Erythroblast (primary cell): ENCODE results near the gene KIFC3.
"Not testable (repeated sequence)": the region's sequence is repeated elsewhere in the genome, so short reads cannot be mapped to it uniquely, and the experiment has no call there.

Experiments used
- DNase-seq, 2 experiments: peaks; one replicate each; lab custom pipeline; 2025; lab: John Stamatoyannopoulos, UW
- GATA1 ChIP-seq: IDR thresholded peaks from 2 replicates; pipeline ENCODE4 v1.6.1; 2011; ENCODE audit warnings: low read depth, mild to moderate bottlenecking, control low read depth, low read length, moderate library complexity
- POLR2A ChIP-seq: IDR thresholded peaks from 2 replicates; pipeline ENCODE4 v1.6.1; 2011; ENCODE audit warnings: mild to moderate bottlenecking, low read length

Gene KIFC3, protein sequence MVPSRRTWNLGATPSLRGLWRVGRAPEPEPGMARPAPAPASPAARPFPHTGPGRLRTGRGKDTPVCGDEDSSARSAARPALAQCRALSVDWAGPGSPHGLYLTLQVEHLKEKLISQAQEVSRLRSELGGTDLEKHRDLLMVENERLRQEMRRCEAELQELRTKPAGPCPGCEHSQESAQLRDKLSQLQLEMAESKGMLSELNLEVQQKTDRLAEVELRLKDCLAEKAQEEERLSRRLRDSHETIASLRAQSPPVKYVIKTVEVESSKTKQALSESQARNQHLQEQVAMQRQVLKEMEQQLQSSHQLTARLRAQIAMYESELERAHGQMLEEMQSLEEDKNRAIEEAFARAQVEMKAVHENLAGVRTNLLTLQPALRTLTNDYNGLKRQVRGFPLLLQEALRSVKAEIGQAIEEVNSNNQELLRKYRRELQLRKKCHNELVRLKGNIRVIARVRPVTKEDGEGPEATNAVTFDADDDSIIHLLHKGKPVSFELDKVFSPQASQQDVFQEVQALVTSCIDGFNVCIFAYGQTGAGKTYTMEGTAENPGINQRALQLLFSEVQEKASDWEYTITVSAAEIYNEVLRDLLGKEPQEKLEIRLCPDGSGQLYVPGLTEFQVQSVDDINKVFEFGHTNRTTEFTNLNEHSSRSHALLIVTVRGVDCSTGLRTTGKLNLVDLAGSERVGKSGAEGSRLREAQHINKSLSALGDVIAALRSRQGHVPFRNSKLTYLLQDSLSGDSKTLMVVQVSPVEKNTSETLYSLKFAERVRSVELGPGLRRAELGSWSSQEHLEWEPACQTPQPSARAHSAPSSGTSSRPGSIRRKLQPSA

DNA sequence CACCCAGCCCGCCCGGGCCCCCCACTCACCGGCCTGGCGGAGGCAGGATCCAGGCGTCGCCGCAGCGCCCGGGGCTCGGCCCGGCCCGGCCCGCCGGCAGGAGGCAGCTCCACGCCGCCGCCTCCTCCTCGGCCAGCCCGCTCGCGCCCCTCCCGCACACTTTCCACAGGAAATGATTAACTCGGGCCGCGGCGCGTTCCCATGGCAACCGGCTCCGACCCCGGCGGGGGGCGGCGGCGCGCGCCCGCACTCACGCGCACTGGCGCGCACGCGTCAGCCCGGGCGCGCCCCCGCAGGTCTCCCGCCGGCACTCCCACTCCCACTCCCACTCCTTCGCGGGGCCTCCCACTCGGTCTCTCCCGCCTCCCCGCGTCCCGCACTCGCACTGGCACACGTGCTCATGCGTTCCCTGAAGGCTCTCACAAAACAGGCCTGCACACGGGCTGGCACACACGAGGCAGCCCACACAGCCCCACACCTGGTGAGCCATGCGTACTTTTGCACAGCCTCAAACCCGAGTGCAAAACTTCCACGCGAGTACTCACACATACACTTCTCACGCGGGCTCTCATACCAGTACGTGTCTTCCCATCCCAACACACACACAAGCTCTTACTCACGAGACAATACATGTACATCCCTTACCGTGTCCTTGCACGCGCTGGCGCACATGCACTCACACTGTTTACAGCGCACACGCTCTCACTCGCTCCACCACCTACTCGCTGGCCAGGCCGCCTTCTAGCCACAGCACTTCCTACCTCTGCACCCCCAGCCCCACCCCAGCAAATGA, at the start of gene KIFC3:
Gene KIFC3 (minus strand): TSS at position 151 of the 793 bp plus-strand sequence. CDS start 4,248 bp downstream, outside the sequence.
- TF ChIP-seq GATA1 = no peak
- no peak for TF ChIP-seq POLR2A
- DNase-seq = peak; percentile 22 to 26

- no peak for DNase-seq
- TF ChIP-seq GATA1 (no peak), POLR2A (no peak)
Measured at GRCh38 chr16:57848181-57848580, 45.9 kb upstream of the KIFC3 start.

DNA sequence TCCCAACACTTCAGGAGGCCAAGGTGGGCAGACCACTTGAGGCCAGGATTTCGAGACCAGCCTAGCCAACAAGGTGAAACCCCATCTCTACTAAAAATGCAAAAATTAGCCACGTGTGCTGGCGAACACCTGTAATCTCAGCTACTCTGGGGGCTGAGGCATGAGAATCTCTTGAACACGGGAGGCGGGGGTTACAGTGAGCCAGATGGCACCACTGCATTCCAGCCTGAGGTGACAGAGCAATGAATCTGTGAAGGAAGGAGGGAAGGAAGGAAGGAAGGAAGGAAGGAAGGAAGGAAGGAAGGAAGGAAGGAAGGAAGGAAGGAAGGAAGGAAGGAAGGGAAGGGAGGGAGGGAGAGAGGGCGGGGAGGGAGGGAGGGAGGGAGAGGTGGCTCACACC, 44.6 kb upstream of the KIFC3 start:
- not testable (repeated sequence) for DNase-seq

DNA sequence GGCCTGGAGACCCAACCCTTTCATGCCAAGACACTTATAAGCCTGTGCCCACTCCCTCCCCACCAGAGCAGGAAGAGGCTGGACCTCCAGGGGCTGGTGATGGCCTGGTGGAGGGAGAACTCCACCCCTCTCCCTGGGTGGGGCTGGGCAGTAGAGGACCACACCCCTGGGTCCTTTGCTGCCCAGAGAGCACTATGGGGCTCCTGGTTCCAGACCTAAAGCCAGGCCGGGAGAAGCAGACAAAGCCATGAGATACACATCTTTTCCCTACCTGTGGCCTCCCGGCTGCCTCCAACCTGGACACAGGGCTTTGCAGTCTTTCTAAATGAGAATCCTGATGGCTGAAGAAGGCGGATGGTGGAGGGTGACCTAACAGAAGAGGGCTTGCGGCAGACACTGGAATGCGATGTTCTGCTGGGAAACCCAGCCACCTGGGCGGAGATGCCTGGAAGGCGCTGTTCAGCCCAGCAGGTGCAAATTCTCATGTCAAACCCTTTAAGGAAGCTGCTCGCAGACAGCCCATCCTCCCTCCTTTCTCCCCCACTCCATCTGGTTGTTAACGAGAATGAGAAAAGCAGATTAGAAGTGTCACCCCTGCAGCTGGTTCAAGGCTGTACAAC, 43.9 kb upstream of the KIFC3 start:
- TF ChIP-seq POLR2A = no peak
- no peak for TF ChIP-seq GATA1
- no peak for DNase-seq

DNA sequence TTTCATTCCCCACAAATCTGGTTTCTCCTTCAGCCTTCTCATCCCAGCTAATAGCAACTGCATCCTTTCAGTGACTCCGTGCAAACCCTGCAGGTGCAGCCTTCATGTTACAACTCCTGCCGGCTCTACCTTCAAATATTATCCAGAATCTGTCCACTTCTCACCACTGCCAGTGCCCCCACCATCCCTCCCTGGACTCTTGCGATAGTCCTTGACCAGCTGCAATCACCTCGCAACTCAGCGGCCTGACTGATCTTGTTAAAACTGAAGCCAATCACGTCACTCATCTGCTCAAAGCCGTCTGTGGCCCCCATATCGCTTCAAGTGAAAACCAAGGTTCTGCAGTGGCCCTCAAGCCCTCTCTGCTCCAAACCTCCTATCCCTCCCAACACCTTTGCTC, 42.8 kb upstream of the KIFC3 start:
- TF ChIP-seq GATA1 (no peak), POLR2A (no peak)

DNA sequence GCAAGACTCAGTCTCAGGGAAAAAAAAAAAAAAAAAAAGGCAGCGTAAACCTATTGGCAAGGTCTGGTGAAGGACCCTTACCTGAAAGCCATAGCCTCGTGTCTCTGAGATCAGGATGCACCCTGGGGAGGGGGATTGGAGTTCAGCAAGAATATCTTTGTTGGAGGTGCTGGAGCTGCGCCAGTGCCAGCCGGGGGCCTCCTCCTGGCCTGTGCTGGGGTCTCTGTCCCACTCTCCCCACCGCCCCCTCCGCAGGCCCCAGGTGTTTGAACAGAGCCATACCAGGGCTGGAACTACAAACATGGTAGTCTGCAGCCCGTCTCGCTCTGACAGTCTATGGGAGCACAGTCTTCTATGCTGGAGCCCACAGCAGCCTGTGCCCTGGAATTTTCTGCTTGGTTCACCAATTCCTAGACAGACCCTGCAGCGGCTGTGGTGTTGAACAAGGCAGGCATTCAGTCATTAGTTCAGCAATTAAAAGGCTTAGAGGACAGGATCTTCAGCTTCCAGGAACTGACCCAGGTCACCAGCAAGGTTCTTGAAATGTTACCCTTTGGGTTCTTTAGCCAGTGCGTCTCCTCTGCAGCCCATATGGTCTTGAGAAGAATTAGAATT, 42.2 kb upstream of the KIFC3 start:
- TF ChIP-seq POLR2A (no peak), GATA1 (no peak)
- DNase-seq = no peak

More for the DNA sequence above, 42.8 kb upstream of the KIFC3 start:
- DNase-seq = no peak

GRCh38 chr16:57843400-57843799, 41.1 kb upstream of the KIFC3 start:
- DNase-seq = no peak
- TF ChIP-seq GATA1 (no peak), POLR2A (no peak)

DNA sequence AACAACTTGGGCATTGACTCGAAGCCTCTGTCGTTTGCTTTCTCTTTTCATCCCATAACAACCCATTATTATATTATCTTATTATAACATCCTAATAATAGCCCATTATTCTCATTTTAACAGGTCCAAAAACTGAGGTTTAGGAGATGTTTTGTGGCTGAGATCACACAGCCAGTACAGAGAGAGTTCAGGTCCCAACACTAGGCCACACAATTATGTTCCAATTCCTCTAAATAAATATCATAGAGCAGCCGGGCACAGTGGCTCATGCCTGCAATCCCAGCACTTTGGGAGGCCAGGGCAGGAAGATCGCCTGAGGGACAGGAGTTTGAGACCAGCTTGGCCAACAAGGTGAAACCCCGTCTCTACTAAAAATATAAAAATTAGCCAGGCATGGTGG, 40.3 kb upstream of the KIFC3 start:
- no peak for TF ChIP-seq POLR2A
- no peak for DNase-seq

- TF ChIP-seq POLR2A (no peak), GATA1 (no peak)
Measured at GRCh38 chr16:57840833-57841232, 38.5 kb upstream of the KIFC3 start.

GRCh38 chr16:57838161-57838560, 35.9 kb upstream of the KIFC3 start:
- no peak for DNase-seq
- TF ChIP-seq GATA1 = no peak
- TF ChIP-seq POLR2A = no peak

More at GRCh38 chr16:57840833-57841232, 38.5 kb upstream of the KIFC3 start:
- DNase-seq = no peak

DNA sequence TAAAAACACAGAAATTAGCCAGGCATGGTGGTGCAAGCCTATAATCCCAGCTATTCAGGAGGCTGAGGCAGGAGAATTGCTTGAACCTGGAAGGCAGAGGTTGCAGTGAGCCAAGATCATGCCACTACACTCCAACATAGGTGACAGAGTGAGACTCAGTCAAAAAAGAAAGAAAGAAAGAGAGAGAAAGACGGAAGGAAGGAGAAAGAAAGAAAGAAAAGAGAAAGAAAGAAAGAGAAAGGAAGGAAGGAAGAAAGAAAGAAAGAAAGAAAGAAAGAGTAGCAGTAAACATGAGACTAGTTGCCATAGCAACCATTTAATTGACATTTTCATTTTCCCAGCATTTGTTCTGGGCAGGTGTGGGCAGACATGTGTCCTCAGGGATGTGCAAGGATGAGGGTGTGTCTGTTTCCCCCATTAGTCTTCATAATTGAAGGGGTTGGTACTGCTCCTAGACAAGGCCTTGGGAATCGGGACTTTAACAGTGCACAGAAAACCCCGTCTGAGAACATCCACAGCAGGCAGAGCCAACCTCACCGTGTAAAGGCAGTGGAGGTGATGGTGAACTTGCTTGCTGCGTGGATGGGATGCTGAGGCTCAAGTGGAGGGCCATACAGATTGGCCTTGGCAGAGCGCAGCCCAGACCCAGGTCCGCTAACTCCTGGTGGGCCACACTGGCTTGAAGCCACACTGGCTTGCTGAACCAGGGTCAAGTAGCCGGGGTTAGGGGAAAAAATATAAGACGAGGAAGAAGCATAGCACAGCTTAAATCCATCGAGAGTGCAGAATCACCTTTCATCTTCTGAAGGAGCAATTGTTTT, 35.2 kb upstream of the KIFC3 start:
- TF ChIP-seq POLR2A (no peak), GATA1 (no peak)
- no peak for DNase-seq

GRCh38 chr16:57835439-57835838, 33.1 kb upstream of the KIFC3 start:
- DNase-seq = not testable (repeated sequence)
